Activated CD8-positive, alpha-beta memory T cell treated with anti-CD3 and anti-CD28 coated beads, Interleukin-2, amount 10 ng/mL, durations not matched to agents 7 days and 5 days (primary cell): ENCODE data around the gene RPL13A. TPM values are rescaled to one million over a fixed set of nuclear protein-coding genes. Genes with fewer than 3 reads are reported as not detected.

ENCODE experiments used
- ATAC-seq: fragments of 150-1000 bp; cut with Tn5 transposase; one replicate; pipeline ENCODE4 v1.10.0; 2021; ENCODE audit warnings: moderate library complexity
- CTCF ChIA-PET: fragments of 350-600 bp; sonication (Branson Sonifier 250); formaldehyde crosslinking; loops from one replicate; lab custom pipeline; 2021; ENCODE audit warnings: antibody characterized with exemption; lab: Charles Lee
- DNase-seq: peaks from one replicate; pipeline ENCODE4 v3.0.0-alpha.2; 2020
- H3K27ac Mint-ChIP-seq: one replicate; pipeline ENCODE4 v1.8.0; 2021; ENCODE audit warnings: mild to moderate bottlenecking, mixed read lengths
- H3K27me3 Mint-ChIP-seq: one replicate; pipeline ENCODE4 v1.8.0; 2021; ENCODE audit warnings: mixed read lengths
- H3K36me3 Mint-ChIP-seq: one replicate; pipeline ENCODE4 v1.8.0; 2021; ENCODE audit warnings: mild to moderate bottlenecking, mixed read lengths
- H3K4me1 Mint-ChIP-seq: one replicate; pipeline ENCODE4 v1.8.0; 2021; ENCODE audit warnings: mixed read lengths
- H3K4me3 Mint-ChIP-seq: one replicate; pipeline ENCODE4 v1.8.0; 2021; ENCODE audit warnings: mild to moderate bottlenecking, moderate library complexity, mixed read lengths
- H3K9me3 Mint-ChIP-seq: one replicate; pipeline ENCODE4 v1.8.0; 2022; ENCODE audit warnings: low read depth, mixed read lengths
- microRNA-seq: library from miRNA; unstranded; fragments of <30 nt; microRNA quantifications from one replicate; pipeline ENCODE4 v1.2.0, GENCODE V29; 2022
- total RNA-seq, 2 experiments: library from RNA; stranded (reverse); gene quantifications; one replicate each; pipeline ENCODE4 v1.2.3, GENCODE V29; 2021

The RPL13A gene
- total RNA-seq, 2 experiments from 2014 or later: 2,143 to 2,523 TPM

DNA sequence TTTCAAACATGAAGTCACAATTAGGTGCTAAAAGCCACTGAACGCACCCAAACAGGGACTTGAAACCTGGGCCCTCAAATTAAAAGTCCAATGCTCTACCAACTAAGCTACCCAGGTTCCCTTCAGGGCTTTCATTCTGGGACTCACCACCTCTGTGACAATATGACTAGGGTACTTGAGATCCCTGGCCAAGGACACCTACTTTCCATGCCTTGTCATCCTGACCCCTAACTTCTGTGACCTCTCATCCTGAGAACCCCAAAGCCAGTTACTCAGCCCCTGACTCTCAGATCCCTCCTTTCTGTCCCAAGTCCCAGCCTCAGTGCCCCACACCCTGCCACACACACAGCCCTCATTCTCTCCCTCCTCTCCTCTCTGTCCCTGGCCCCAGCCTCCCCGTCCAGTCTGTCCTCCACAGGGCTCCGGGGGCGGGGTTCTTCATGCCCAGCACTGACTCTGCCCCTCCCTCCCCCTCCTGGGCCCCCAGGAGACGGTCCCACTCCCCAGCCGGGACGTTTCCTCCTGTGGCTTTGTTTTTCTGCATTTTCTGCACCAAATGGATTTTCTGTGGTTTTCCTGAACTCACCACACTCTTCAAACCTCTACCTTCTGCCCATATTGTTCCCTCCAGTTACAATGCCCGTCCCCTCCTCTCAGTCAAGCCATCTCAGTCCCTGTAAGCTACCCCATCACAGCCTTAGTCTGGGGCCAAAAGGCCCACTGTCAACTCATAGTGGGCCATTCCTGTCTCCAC is 47.4 kb downstream of the RPL13A start:
- Mint-ChIP-seq H3K9me3 (no peaks in the 10 kb centered on the region), H3K36me3 (no peaks in the 10 kb centered on the region), H3K27ac (peak overlapping the region; percentile 33), H3K4me3 (peak overlapping the region; percentile 74), H3K4me1 (peaks cover 23% of the 10 kb centered on the region), H3K27me3 (peaks cover 2% of the 10 kb centered on the region)
- CTCF ChIA-PET: interaction anchor here (0.7 to 4.5 kb wide), 19 partner anchors 11 to 144 kb away, joined by 3 to 34 read pairs (median 5); partner anchors contain the start of genes NOSIP, PRRG2 and SCAF1
- no peak for ATAC-seq
- no peak for DNase-seq

- Mint-ChIP-seq H3K27ac (no peak overlapping the region), H3K4me1 (peaks cover 26% of the 10 kb centered on the region), H3K9me3 (no peaks in the 10 kb centered on the region), H3K27me3 (peaks cover 2% of the 10 kb centered on the region), H3K4me3 (no peak overlapping the region), H3K36me3 (no peaks in the 10 kb centered on the region)
- ATAC-seq (no peak), DNase-seq (no peak)
- CTCF ChIA-PET: interaction anchor here (1.2 to 4.5 kb wide), 3 partner anchors 9 to 31 kb away, joined by 4 to 24 read pairs (median 14); no protein-coding TSS in a partner anchor
Measured at GRCh38 chr19:49536921-49537462, 49.6 kb downstream of the RPL13A start.

- ATAC-seq (no peak), DNase-seq (no peak)
- Mint-ChIP-seq H3K27ac (no peak overlapping the region), H3K9me3 (no peaks in the 10 kb centered on the region), H3K36me3 (no peaks in the 10 kb centered on the region), H3K4me3 (no peak overlapping the region), H3K27me3 (peaks cover 2% of the 10 kb centered on the region), H3K4me1 (peaks cover 16% of the 10 kb centered on the region)
- CTCF ChIA-PET: interaction anchor here (0.9 to 1.6 kb wide), 3 partner anchors 8 to 32 kb away, joined by 3 to 5 read pairs (median 4); no protein-coding TSS in a partner anchor
Measured at GRCh38 chr19:49538643-49539042, 51.2 kb downstream of the RPL13A start.

DNA sequence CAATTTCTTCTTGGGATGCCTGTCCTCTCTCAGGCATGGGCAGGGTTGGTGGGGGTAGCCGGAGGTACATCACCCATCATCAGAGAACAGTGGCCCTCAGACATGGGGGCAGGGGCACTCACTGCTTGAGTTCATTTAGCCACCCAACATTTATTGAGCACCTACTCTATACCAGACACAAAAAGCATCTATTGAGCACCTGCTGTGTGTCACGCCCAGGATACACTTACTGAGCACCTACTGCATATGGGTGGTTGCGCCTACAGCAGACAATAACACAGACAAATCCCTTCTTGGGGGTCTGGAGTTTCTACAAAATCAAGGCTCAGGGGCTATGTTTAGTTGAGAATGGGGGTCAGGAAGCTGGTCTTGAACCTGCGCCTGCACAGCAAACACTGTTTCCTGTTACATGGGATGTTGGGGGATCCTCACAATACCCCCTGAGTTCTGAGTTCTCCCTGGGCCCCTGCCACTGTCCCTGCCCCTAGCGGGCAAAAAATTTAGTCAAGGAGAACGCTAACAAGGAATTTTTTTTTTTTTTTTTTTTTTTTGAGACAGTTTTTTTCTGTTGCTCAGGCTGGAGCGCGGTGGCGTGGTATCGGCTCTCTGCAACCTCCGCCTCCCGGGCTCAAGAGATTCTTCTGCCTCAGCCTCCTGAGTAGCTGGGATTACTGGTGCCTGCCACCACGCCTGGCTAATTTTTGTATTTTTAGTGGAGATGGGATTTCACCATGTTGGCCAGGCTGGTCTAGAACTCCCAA is 52.0 kb downstream of the RPL13A start:
- Mint-ChIP-seq H3K27me3 (peaks cover 2% of the 10 kb centered on the region), H3K27ac (no peak overlapping the region)

More for the DNA sequence above, 52.0 kb downstream of the RPL13A start:
- H3K36me3 Mint-ChIP-seq: no peaks in the 10 kb centered on the region
- no peak overlapping the region for H3K4me3 Mint-ChIP-seq
- peaks cover 14% of the 10 kb centered on the region for H3K4me1 Mint-ChIP-seq
- no peaks in the 10 kb centered on the region for H3K9me3 Mint-ChIP-seq
- ATAC-seq (no peak), DNase-seq (no peak)
- CTCF ChIA-PET: interaction anchor here (0.7 to 1.6 kb wide), 4 partner anchors 7 to 66 kb away, joined by 3 to 5 read pairs (median 4); no protein-coding TSS in a partner anchor

Small RNA genes within 50 kb of the gene (microRNA-seq; reads per million reads assigned to microRNA genes)
- 2,728 reads per million, percentile 89 among the genes with 10 or more reads in this experiment for gene MIR150

Other genes starting within 250 kb of the RPL13A start
- 1 to 10 TPM; 2.5 to 2.7 TPM for gene SLC6A16, start 162.4 kb upstream of the RPL13A start, total RNA-seq
- gene CD37, start 152.2 kb upstream of the RPL13A start, total RNA-seq: 100 to 1,000 TPM; 126 to 177 TPM
- gene TEAD2, start 125.2 kb upstream of the RPL13A start, total RNA-seq: not detected
- not detected for gene DKKL1, start 123.7 kb upstream of the RPL13A start, total RNA-seq
- gene KASH5, start 99.4 kb upstream of the RPL13A start, total RNA-seq: under 1 TPM in 1 of 2 experiments, not detected in 1; 0.64 TPM
- gene PTH2, start 64.2 kb upstream of the RPL13A start, total RNA-seq: not detected
- not detected for gene GFY, start 62.2 kb upstream of the RPL13A start, total RNA-seq
- under 1 TPM; 0.19 to 0.55 TPM for gene SLC17A7, start 46.1 kb upstream of the RPL13A start, total RNA-seq
- gene PIH1D1, start 35.8 kb upstream of the RPL13A start, total RNA-seq: 100 to 1,000 TPM; 148 to 158 TPM
- 10 to 100 TPM; 37.2 to 45.2 TPM for gene ALDH16A1, start 34.4 kb upstream of the RPL13A start, total RNA-seq
- gene FLT3LG, start 13.4 kb upstream of the RPL13A start, total RNA-seq: 100 to 1,000 TPM; 112 to 151 TPM
- 1,000 to 10,000 TPM; 1,876 to 2,018 TPM for gene RPS11, start 8.8 kb downstream of the RPL13A start, total RNA-seq
- gene FCGRT, start 25.1 kb downstream of the RPL13A start, total RNA-seq: 1 to 10 TPM; 2.1 to 7.9 TPM
- gene RCN3, start 40.4 kb downstream of the RPL13A start, total RNA-seq: under 1 TPM; 0.19 to 0.53 TPM
- gene NOSIP, start 92.9 kb downstream of the RPL13A start, total RNA-seq: 10 to 100 TPM; 77.3 to 96.1 TPM
- 1 to 10 TPM in 1 of 2 experiments, under 1 TPM in 1; 0.49 to 2.4 TPM for gene PRRG2, start 93.7 kb downstream of the RPL13A start, total RNA-seq
- 10 to 100 TPM; 34.8 to 46.5 TPM for gene PRR12, start 103.6 kb downstream of the RPL13A start, total RNA-seq
- gene RRAS, start 152.5 kb downstream of the RPL13A start, total RNA-seq: 1 to 10 TPM; 6.6 to 9.6 TPM
- gene SCAF1, start 154.6 kb downstream of the RPL13A start, total RNA-seq: 10 to 100 TPM; 78.8 to 79.3 TPM
- 100 to 1,000 TPM; 159 to 170 TPM for gene IRF3, start 178.2 kb downstream of the RPL13A start, total RNA-seq
- 10 to 100 TPM; 90.6 to 94.5 TPM for gene BCL2L12, start 178.3 kb downstream of the RPL13A start, total RNA-seq
- gene PRMT1, start 189.7 kb downstream of the RPL13A start, total RNA-seq: 100 to 1,000 TPM; 145 to 257 TPM
- gene ADM5, start 202.0 kb downstream of the RPL13A start, total RNA-seq: 1 to 10 TPM; 2.7 to 3.5 TPM
- gene CPT1C, start 203.5 kb downstream of the RPL13A start, total RNA-seq: 1 to 10 TPM; 1.6 TPM